Islet of Langerhans (tissue), 1 donor: ENCODE data around the gene ZFHX2.
A peak's percentile ranks its signal among the peaks of the same experiment; 100 is the strongest.

ENCODE experiments used
- FAIRE-seq: peaks from one replicate; lab custom pipeline; 2011; peaks lifted over from hg19 to GRCh38; lab: Jason Lieb, UNC

ZFHX2 gene

GRCh38 chr14:23518709-23519108, 32.9 kb downstream of the ZFHX2 start:
- FAIRE-seq, result no peak

- FAIRE-seq, result no peak
These were observed 33.8 kb downstream of the ZFHX2 start for GRCh38 chr14:23517650-23518326.

DNA sequence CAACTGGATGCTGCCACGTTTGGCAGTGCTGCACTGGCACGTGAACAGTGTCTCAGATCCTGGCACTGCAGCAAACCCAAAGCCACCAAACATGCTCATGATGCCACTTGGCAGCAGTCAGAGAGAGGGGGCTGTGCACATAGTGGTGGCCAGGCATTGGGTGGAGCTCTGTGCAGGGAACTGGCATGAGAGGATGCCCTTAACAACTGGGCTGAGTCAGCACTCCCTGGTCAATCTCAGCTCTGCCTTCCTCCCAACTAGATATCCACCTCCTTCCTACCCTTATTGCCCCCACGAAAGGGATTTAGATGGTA, 37.0 kb downstream of the ZFHX2 start:
- FAIRE-seq, result no peak

- FAIRE-seq, result no peak
These were observed 37.5 kb downstream of the ZFHX2 start for GRCh38 chr14:23513818-23514643.

DNA sequence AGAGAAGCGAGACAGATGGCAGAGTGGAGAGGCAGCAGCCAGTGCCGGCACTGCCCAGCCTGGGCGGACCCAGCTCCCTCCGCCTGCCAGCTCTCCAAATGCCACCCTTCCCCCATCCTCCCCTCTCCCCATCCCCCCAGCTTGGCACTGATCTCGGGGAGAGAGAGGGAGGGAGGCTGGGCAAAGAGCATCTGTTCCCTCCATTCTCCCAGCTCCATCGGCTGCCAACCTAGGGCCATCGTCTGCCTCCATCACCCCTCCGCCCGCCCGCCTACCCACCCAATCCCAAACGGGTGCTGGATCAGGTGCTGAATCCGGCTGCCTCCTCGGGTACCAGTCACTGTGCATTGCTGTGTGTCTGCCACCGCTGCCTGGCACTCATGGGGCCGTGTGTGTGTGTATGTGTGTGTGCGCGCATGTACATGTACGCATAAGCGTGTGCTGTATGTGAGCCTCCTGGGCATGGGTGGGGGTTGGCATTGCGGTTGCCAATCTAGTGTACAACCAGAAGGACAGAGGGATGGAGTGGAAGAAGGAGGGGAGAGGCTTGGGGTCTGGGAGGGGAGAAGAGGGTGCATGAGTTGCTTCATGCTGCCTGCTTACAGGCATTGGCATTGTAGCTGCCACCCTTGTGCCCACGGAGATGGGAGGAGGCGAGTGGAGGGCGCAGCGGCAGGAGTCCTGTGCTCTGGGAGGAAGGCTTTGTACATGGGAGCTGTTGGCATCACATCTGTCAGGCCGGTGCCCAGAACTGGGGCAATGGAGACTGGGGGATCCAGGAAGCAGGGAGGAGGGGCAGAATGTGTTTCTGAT, 38.4 kb downstream of the ZFHX2 start:
- FAIRE-seq, result no peak

- no peak for FAIRE-seq
These were observed 39.4 kb downstream of the ZFHX2 start for GRCh38 chr14:23512156-23512555.

- no peak for FAIRE-seq
These were observed 57.3 kb downstream of the ZFHX2 start for GRCh38 chr14:23494223-23494622.

- FAIRE-seq, result no peak
These were observed 58.8 kb downstream of the ZFHX2 start for GRCh38 chr14:23492618-23493272.

DNA sequence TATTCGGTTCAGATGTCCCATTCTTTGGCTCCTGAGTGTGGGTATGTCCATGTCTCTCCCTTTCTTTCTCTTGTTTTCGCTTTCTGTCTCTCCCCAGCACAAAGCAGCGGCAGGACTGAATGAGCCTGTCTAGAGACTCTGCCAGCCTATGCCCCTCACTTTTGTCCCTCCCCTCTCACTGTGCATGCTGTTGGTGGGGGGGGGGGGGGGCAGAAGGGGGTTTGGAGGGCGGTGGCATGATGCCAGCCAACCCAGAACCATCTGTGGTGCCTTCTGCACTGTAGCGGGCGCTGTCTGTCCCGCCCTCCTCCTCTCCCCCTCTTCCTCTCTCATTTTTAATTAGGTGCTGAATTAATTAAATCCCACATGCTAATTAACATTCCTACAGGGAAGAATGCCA, 64.3 kb downstream of the ZFHX2 start:
- FAIRE-seq, result no peak

GRCh38 chr14:23486036-23486435, 65.5 kb downstream of the ZFHX2 start:
- no peak for FAIRE-seq

GRCh38 chr14:23485326-23485725, 66.2 kb downstream of the ZFHX2 start:
- no peak for FAIRE-seq

DNA sequence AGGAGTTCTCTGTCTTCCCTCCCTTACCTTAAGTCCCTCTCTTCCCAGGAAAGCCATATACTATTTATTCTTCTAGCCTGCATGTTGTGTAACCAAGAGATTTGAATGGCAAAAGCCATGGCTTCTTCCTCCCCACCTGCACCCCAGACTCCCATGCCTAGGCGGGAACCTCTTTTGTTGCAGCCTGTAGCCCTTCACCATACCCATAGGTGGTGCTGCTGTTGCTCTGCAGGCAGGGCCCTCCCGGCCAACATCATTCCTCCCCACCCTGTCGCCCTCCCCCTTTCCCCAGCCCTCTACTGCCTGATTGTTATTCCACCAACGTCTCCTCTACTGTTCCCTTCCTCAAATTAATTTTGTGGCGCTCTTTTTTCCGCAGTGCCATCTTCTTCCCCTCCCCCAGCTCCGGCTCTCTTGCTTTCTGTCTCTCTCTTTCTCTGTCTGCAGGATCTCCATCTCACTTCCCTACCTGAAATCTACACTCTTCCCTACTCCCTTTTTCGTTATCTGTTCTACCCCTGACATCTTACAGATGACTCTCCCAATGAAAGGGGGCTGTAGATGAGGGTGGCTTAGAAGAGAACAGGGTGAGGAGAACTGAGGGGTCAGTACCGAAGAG, 68.2 kb downstream of the ZFHX2 start:
- no peak for FAIRE-seq

DNA sequence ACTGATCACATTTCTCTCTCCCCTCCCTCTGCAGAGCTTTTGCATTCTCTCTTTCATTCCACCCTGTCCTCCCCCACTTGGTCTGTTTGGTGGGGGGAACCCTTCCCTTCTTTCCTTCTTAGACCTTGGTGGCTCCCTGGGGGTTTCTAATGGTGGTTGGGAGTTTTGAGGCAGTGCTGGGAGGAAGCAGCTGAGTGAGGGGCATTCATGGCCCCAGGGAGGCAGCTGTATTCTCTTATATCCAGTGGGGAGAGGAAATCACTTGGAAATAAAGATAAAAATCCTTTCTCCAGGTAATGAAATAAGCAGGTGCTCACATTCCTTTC, 68.8 kb downstream of the ZFHX2 start:
- no peak for FAIRE-seq

DNA sequence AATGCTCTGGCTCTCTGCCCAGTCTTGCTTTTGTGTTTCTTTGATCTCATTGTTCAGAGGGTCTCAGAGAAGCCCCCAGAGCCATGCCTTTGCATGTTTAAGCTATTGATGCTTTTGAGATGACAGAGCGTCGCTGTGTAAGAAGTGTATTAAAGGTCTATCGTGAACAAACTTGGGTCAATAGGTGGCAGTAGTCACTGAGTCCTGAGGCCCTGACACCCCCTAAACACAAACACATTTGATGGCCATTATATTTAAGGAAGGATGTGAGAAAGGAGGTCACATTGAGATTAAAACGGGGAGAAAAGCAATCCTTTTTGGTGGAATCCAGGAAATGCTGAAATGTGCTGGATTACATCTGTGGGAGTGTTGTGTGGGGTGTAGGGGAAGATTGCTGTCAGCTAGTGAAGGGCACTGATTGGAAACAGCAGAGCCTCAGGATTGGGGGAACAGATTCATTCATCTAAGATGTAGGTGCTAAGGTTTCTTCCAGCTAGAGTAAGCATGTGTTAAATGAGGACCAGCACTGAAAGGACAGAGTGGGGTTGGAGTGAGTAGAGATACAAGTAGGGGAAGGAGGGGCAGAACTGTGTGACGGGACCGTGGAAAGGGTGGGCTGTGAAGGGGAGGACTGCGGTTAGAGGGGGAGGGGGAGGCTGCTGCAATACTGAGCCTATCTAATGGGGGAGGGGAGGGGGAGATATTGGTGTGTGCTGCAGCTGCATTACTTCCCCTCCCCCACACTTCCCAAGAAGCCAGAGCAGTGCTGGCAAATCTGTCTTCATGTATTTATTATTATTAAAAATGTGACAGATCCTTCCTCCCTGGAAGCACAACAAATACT, 69.4 kb downstream of the ZFHX2 start:
- FAIRE-seq, result no peak

DNA sequence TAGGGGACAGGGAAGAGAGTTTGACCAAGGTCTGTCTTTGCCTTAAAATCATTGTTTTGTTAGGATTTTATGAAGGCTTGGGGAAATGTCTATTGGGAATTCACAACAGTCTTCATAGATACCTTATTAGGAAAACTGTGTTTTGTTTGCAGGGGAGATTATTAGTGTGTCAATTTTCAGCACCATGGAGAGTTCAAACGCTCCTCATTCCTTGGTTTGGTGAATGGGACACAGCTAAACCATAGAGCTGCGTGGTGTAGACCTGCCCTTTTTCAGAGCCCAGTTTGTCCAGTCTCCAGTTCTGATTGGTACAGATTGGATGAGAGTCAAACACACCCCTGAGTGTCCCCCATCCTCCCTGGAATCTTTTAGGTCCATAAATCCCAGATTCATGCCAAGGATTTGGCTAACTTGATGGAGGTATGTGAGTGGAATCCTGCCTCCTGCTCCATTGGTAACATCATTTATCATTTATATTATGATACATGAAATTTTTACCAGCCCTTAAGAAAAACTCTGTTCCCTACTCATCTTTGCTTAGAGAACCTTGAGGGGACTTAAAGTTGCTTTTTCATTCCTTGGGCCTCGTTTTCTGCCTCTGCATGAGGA, 70.1 kb downstream of the ZFHX2 start:
- no peak for FAIRE-seq

DNA sequence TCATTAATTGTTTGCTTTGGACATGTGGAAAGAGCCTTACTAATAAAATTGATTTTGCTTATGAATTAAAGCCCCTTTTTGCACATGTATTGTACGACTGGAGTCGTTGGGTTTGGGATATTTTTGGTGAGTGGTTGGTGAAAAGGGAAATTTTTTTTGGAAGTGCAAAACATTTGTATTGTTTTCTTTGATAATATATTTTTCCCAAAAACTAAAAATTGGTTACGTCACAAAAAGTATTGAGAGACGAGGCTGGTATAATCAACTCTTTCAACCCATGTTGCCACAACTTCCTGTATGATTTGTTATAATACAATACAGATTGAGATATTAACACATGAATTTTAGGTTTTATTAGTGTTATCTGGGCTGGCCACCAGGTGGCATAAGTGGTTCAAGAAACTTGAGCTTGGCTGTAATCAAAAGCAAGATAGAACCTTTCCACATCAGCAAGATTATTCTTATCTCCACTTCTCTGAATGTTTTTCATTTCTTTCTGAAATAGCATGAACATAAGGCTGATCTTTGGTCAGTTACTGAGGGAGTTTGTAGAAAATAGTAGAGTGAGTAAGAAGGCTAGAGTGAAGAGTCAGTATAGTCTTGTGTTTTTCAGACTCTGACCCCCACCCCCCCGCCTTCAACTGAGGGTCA, 73.3 kb downstream of the ZFHX2 start:
- peak; percentile 97 for FAIRE-seq

DNA sequence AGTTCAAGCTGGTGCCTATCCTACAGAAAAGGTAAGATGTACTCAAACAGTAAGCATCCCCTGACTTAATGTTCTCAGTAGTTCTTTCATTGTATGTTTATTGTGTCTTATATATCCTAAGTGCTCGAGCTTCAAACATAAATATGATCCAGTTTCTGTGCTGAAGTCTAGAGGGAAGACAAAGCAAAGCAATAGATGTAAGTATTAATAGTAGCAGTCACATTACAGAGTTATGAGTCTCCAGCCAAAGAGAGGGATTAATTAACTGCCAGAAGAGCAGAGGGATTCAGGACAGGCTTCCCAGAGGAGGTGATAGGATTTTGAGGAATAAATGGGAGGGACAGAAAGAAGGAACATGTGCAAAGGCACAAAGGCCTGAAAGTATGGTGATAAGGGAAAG, 80.6 kb downstream of the ZFHX2 start:
- FAIRE-seq, result no peak
